Keratinocyte (primary cell): Measurements from ENCODE around the gene TMIGD2. TPM values are rescaled to one million over a fixed set of nuclear protein-coding genes. Genes with fewer than 3 reads are reported as not detected.

Experiments
- DNase-seq: peaks from one replicate; pipeline ENCODE4 v3.0.0-alpha.2; 2011; ENCODE audit warnings: low read depth, missing footprints, low spot score
- FAIRE-seq: peaks from 2 replicates; lab custom pipeline; 2011; peaks lifted over from hg19 to GRCh38; lab: Jason Lieb, UNC
- H2AFZ ChIP-seq: 2 replicates; pipeline ENCODE4 v1.6.0; 2012; ENCODE audit warnings: low read length, control low read depth, inconsistent platforms; ENCODE audit not compliant: control insufficient read depth
- H3K27ac ChIP-seq: 2 replicates; pipeline ENCODE4 v1.5.1; 2011; ENCODE audit warnings: low read length; ENCODE audit not compliant: control insufficient read depth, insufficient read depth
- H3K27me3 ChIP-seq: 3 replicates; pipeline ENCODE4 v1.6.0; 2011; ENCODE audit warnings: low read length; ENCODE audit not compliant: control insufficient read depth, insufficient read depth; ENCODE audit errors: extremely low read depth
- H3K36me3 ChIP-seq, 2 experiments: 2 replicates in 1 of 2; 3 replicates in 1 of 2; pipeline ENCODE4 v1.5.1; 2011; ENCODE audit warnings: low read length in 2 of 2, mild to moderate bottlenecking in 1 of 2; ENCODE audit not compliant: control insufficient read depth in 2 of 2, insufficient read depth in 2 of 2; ENCODE audit errors: extremely low read depth in 1 of 2
- H3K4me1 ChIP-seq: 3 replicates; pipeline ENCODE4 v1.5.1; 2011; ENCODE audit warnings: low read length; ENCODE audit not compliant: control insufficient read depth, insufficient read depth; ENCODE audit errors: extremely low read depth
- H3K4me2 ChIP-seq: 3 replicates; pipeline ENCODE4 v1.6.0; 2011; ENCODE audit warnings: low read depth, low read length; ENCODE audit not compliant: control insufficient read depth, insufficient read depth; ENCODE audit errors: extremely low read depth
- H3K4me3 ChIP-seq, 3 experiments: fragments of 200-600 bp in 1 of 3; sonication (generic) in 1 of 3; 2 replicates in 2 of 3; 3 replicates in 1 of 3; pipeline ENCODE4 v1.5.1; 2011 to 2016; ENCODE audit warnings: low read length in 3 of 3, mild to moderate bottlenecking in 3 of 3, control low read depth in 2 of 3, inconsistent platforms in 1 of 3, low read depth in 1 of 3, mixed read lengths in 1 of 3, mixed run types in 1 of 3, moderate library complexity in 1 of 3; ENCODE audit not compliant: control insufficient read depth in 2 of 3, insufficient read depth in 2 of 3; ENCODE audit errors: extremely low read depth in 1 of 3
- H3K79me2 ChIP-seq: 2 replicates; pipeline ENCODE4 v1.6.0; 2012; ENCODE audit warnings: low read length; ENCODE audit not compliant: control insufficient read depth, insufficient read depth
- H3K9ac ChIP-seq: 3 replicates; pipeline ENCODE4 v1.6.0; 2011; ENCODE audit warnings: low read length; ENCODE audit not compliant: control insufficient read depth, insufficient read depth; ENCODE audit errors: extremely low read depth
- H3K9me1 ChIP-seq: 3 replicates; pipeline ENCODE4 v1.6.0; 2011; ENCODE audit warnings: low read length; ENCODE audit not compliant: control insufficient read depth, insufficient read depth; ENCODE audit errors: extremely low read depth
- H3K9me3 ChIP-seq: 2 replicates; pipeline ENCODE4 v1.5.1; 2012; ENCODE audit warnings: low read depth, low read length; ENCODE audit not compliant: control insufficient read depth
- H4K20me1 ChIP-seq: 3 replicates; pipeline ENCODE4 v1.6.0; 2011; ENCODE audit warnings: low read length; ENCODE audit not compliant: control insufficient read depth, insufficient read depth; ENCODE audit errors: extremely low read depth
- EZH2 ChIP-seq: IDR thresholded peaks from one replicate; pipeline ENCODE4 v1.6.1; 2012; ENCODE audit warnings: inconsistent platforms, mild to moderate bottlenecking, low read length, moderate library complexity
- dilution Hi-C: fragments of 300-500 bp; cut with MboI; formaldehyde crosslinking; loops from one replicate; pipeline ENCODE4 v1.7.0; 2020; ENCODE audit warnings: low sequenced_read_pairs; ENCODE audit not compliant: extremely low pct_ligation_motif_present
- polyA plus RNA-seq, 5 experiments: library from polyadenylated mRNA; depleted of rRNA in 3 of 5; stranded (reverse) in 3 of 5; stranded (forward) in 1 of 5; unstranded in 1 of 5; fragments of >200 nt; gene quantifications; 1 replicate in 1 of 5; 2 replicates in 3 of 5; 3 replicates in 1 of 5; pipeline versions ENCODE4 v1.2.1 to v1.2.3, GENCODE V29; 2011 to 2012; ENCODE audit warnings: missing spikeins in 2 of 5, low read depth in 1 of 5, low replicate concordance in 1 of 5
- TF ChIP-seq, protein P1 (sequence below), 3 experiments: IDR thresholded peaks in 1 of 3; conservative IDR thresholded peaks in 1 of 3; optimal IDR thresholded peaks in 1 of 3; 2 replicates in 2 of 3; 3 replicates in 1 of 3; pipeline versions ENCODE3 to v1.5.1; 2011; ENCODE audit warnings: low read length in 3 of 3, mild to moderate bottlenecking in 3 of 3, moderate library complexity in 2 of 3, control low read depth in 1 of 3, inconsistent platforms in 1 of 3; ENCODE audit not compliant: insufficient read depth in 2 of 3; ENCODE audit errors: extremely low read depth in 1 of 3

TMIGD2 gene
- polyA plus RNA-seq, 1 donor (not counting 4 experiments of a cell fraction or from before 2014, with no cell fraction given), result not detected

DNA sequence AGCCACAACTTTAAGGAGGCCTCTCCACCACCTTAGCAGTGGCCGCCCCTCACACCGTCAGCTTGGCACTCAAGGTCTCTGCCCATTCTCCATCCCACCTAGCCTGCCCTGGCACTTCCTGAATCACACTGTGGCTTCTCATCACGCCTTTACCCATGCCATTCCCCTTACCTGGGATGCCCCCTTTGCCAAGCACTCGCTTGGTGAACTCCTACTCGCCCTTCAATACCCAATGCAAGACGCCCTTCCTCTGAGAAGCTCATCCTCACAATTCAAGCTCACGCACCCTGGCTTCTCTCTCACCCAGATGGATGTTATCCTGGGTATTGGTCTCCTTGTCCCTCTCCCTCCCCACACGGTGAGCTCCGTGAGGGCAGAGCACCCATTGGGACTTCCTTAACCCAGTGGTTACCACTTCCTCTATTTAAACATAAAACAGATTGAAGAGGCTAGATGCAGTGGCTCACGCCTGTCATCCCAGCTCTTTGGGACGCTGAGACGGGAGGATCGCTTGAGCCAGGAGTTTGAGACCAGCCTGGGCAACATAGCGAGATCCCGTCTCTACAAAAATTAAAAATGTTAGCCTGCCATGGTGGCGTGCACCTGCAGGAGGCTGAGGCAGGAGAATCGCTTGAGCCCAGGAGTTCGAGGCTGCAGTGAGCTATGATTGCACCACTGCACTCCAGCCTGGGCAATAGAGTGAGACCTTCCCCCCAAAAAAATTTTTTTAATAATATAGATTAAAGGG, 35.8 kb downstream of the TMIGD2 start:
- Histone ChIP-seq H2AFZ (no peak overlapping the region), H3K79me2 (no peaks in the 10 kb centered on the region), H3K4me2 (no peak overlapping the region), H4K20me1 (peaks cover 3% of the 10 kb centered on the region), H3K9me3 (no peaks in the 10 kb centered on the region), H3K4me3 (no peak overlapping the region), H3K9ac (no peak overlapping the region), H3K36me3 (peaks cover 15% of the 10 kb centered on the region in 2 experiments), H3K27ac (no peak overlapping the region), H3K4me1 (no peaks in the 10 kb centered on the region), H3K27me3 (no peaks in the 10 kb centered on the region), H3K9me1 (no peaks in the 10 kb centered on the region)
- dilution Hi-C loops, result no loop called here
- TF ChIP-seq, protein P1, sequence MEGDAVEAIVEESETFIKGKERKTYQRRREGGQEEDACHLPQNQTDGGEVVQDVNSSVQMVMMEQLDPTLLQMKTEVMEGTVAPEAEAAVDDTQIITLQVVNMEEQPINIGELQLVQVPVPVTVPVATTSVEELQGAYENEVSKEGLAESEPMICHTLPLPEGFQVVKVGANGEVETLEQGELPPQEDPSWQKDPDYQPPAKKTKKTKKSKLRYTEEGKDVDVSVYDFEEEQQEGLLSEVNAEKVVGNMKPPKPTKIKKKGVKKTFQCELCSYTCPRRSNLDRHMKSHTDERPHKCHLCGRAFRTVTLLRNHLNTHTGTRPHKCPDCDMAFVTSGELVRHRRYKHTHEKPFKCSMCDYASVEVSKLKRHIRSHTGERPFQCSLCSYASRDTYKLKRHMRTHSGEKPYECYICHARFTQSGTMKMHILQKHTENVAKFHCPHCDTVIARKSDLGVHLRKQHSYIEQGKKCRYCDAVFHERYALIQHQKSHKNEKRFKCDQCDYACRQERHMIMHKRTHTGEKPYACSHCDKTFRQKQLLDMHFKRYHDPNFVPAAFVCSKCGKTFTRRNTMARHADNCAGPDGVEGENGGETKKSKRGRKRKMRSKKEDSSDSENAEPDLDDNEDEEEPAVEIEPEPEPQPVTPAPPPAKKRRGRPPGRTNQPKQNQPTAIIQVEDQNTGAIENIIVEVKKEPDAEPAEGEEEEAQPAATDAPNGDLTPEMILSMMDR (optimal IDR thresholded peaks at IDR 0.05 in 1 of 3, IDR thresholded peaks at IDR 0.05 in 1 of 3, conservative IDR thresholded peaks at IDR 0.05 in 1 of 3; ENCODE audit: extremely low read depth in 1 of 3, insufficient read depth in 2 of 3, low read length in 3 of 3), result no peak
- TF ChIP-seq EZH2, result no peak
- FAIRE-seq (no peak), DNase-seq (no peak)

- H3K9ac ChIP-seq, result no peak overlapping the region
- H3K9me3 ChIP-seq, result no peaks in the 10 kb centered on the region
- no peak overlapping the region for H3K4me3 ChIP-seq
- H3K4me1 ChIP-seq, result no peaks in the 10 kb centered on the region
- H3K27ac ChIP-seq, result no peak overlapping the region
- dilution Hi-C loops, result no loop called here
- peaks cover 15 to 18% of the 10 kb centered on the region in 2 experiments for H3K36me3 ChIP-seq
- H3K79me2 ChIP-seq, result no peaks in the 10 kb centered on the region
- H3K4me2 ChIP-seq, result no peak overlapping the region
- H2AFZ ChIP-seq, result no peak overlapping the region
- TF ChIP-seq, protein P1 (optimal IDR thresholded peaks at IDR 0.05 in 1 of 3, IDR thresholded peaks at IDR 0.05 in 1 of 3, conservative IDR thresholded peaks at IDR 0.05 in 1 of 3; ENCODE audit: extremely low read depth in 1 of 3, insufficient read depth in 2 of 3, low read length in 3 of 3), result no peak
- peaks cover 3% of the 10 kb centered on the region for H4K20me1 ChIP-seq
- H3K9me1 ChIP-seq, result no peaks in the 10 kb centered on the region
- DNase-seq, result no peak
- H3K27me3 ChIP-seq, result no peaks in the 10 kb centered on the region
- FAIRE-seq, result no peak
These were observed 37.4 kb downstream of the TMIGD2 start for GRCh38 chr19:4264812-4265211.
